Measurements from ENCODE around the gene PI4KB. TPM values are rescaled to one million over a fixed set of nuclear protein-coding genes. Genes with fewer than 3 reads are reported as not detected.

The PI4KB gene
- total RNA-seq, 3 donors from 2014 or later: 57.9 to 77.2 (median 58.9) TPM

- no peak overlapping the region for H3K4me3 ChIP-seq
- no peak for ATAC-seq
- H3K36me3 ChIP-seq (ENCODE audit: low read depth): peaks cover 3% of the 10 kb centered on the region
- no peaks in the 10 kb centered on the region for H3K4me1 ChIP-seq (ENCODE audit: low read depth)
- no peak for TF ChIP-seq CTCF (IDR thresholded peaks at IDR 0.05)
- no peak for DNase-seq
- no peaks in the 10 kb centered on the region for H3K9me3 ChIP-seq
- intact Hi-C loops (cut with DNase I, micrococcal nuclease): no loop called here
Observed at GRCh38 chr1:151288502-151288901, 38.7 kb downstream of the PI4KB start.

- ATAC-seq (no peak), DNase-seq (peak in 1 of 3 donors; percentile 37)
- Histone ChIP-seq H3K4me1 (ENCODE audit: low read depth) (no peaks in the 10 kb centered on the region), H3K9me3 (no peaks in the 10 kb centered on the region), H3K4me3 (no peak overlapping the region), H3K36me3 (ENCODE audit: low read depth) (peaks cover 3% of the 10 kb centered on the region)
- TF ChIP-seq CTCF (IDR thresholded peaks at IDR 0.05): no peak
- intact Hi-C loops (cut with DNase I, micrococcal nuclease): no loop called here
Observed at GRCh38 chr1:151287767-151288500, 39.3 kb downstream of the PI4KB start.

GRCh38 chr1:151287341-151287699 is 39.9 kb downstream of the PI4KB start:
- intact Hi-C loops (cut with DNase I, micrococcal nuclease): no loop called here
- Histone ChIP-seq H3K9me3 (no peaks in the 10 kb centered on the region), H3K4me1 (ENCODE audit: low read depth) (no peaks in the 10 kb centered on the region), H3K36me3 (ENCODE audit: low read depth) (peaks cover 3% of the 10 kb centered on the region), H3K4me3 (no peak overlapping the region)
- ATAC-seq (no peak), DNase-seq (no peak)
- TF ChIP-seq CTCF (IDR thresholded peaks at IDR 0.05): no peak

- Histone ChIP-seq H3K4me1 (ENCODE audit: low read depth) (no peaks in the 10 kb centered on the region), H3K4me3 (no peak overlapping the region), H3K36me3 (ENCODE audit: low read depth) (peaks cover 3% of the 10 kb centered on the region), H3K9me3 (no peaks in the 10 kb centered on the region)
- ATAC-seq (no peak), DNase-seq (no peak)
- intact Hi-C loops (cut with DNase I, micrococcal nuclease): no loop called here
- no peak for TF ChIP-seq CTCF (IDR thresholded peaks at IDR 0.05)
Observed at GRCh38 chr1:151286619-151287340, 40.4 kb downstream of the PI4KB start.

GRCh38 chr1:151284013-151284577 is 43.1 kb downstream of the PI4KB start:
- no peak for ATAC-seq
- H3K36me3 ChIP-seq (ENCODE audit: low read depth): peaks cover 7% of the 10 kb centered on the region
- DNase-seq: no peak
- no peak for TF ChIP-seq CTCF (IDR thresholded peaks at IDR 0.05)
- peaks cover 5% of the 10 kb centered on the region for H3K4me1 ChIP-seq (ENCODE audit: low read depth)
- no peaks in the 10 kb centered on the region for H3K9me3 ChIP-seq
- intact Hi-C loops (cut with DNase I, micrococcal nuclease): no loop called here
- H3K4me3 ChIP-seq: no peak overlapping the region

All from mucosa of descending colon (tissue), 3 donors.